Measurements from ENCODE around the gene ARHGAP6. TPM values are rescaled to one million over a fixed set of nuclear protein-coding genes. Genes with fewer than 3 reads are reported as not detected.

ARHGAP6 gene
- total and polyA plus RNA-seq, 9 of the 15 experiments (the other 6 are each of a cell fraction or from before 2014, with no cell fraction given) = 12.5 to 63.6 (median 41.8) TPM

GRCh38 chrX:11537141-11537540 is 128.6 kb downstream of the ARHGAP6 start:
- no TSS peak for BruUV-seq (replicated peaks)
- WGBS (ENCODE audit: insufficient coverage, low coverage, missing lambda C conversion rate) = 32% methylated on average over 5 of the region's 5 CpGs
- intact Hi-C loops (cut with micrococcal nuclease) = loop anchor here (10.0 kb wide), 1 partner anchor 1238 kb away; no protein-coding TSS in a partner anchor

More at GRCh38 chrX:11537141-11537540, 128.6 kb downstream of the ARHGAP6 start:
- Histone ChIP-seq H3K27me3 (ENCODE audit: control insufficient read depth in 2 of 2, insufficient read depth in 2 of 2, low read length in 2 of 2) (no peaks in the 10 kb centered on the region), H3K4me3 (no peak overlapping the region), H3K9me1 (ENCODE audit: control insufficient read depth, insufficient read depth, low read length) (no peaks in the 10 kb centered on the region), H3K4me1 (replicated peaks in 1 of 2; ENCODE audit: control insufficient read depth in 2 of 2, insufficient read depth in 2 of 2, low read length in 2 of 2) (peaks cover 0 to 3% of the 10 kb centered on the region in 2 experiments; a peak in 2 of 5 replicates), H4K20me1 (replicated peaks; ENCODE audit: control insufficient read depth, insufficient read depth, low read length) (no peaks in the 10 kb centered on the region), H3K36me3 (ENCODE audit: control insufficient read depth, insufficient read depth, low read length) (no peaks in the 10 kb centered on the region), H3K4me2 (ENCODE audit: insufficient read depth, low read length) (no peak overlapping the region), H2AFZ (ENCODE audit: low read depth, low read length) (0 out of 2 replicates have a peak overlapping the region, but pooled peaks have one; percentile 36), H3K27ac (ENCODE audit: extremely low read depth, low read depth, low read length) (no peak overlapping the region), H3K79me2 (ENCODE audit: control insufficient read depth, insufficient read depth, low read length) (no peaks in the 10 kb centered on the region), H3K9ac (ENCODE audit: insufficient read depth in 1 of 2, low read depth in 2 of 2, low read length in 2 of 2) (no peak overlapping the region), H3K9me3 (replicated peaks; ENCODE audit: control insufficient read depth, insufficient read depth, low read depth, low read length) (no peaks in the 10 kb centered on the region)
- CTCF ChIA-PET (ENCODE audit: low intra/inter-chr PET ratio) = interaction anchor here (1.4 kb wide), 1 partner anchor 237 kb away, joined by 4 read pairs; no protein-coding TSS in a partner anchor
- POLR2A ChIA-PET = no interaction called here
- FAIRE-seq (no peak), ATAC-seq (no peak), DNase-seq (ENCODE audit: extremely low read depth in 1 of 4, low spot score in 3 of 4) (no peak)
- in situ Hi-C loops (cut with MboI) = loop anchor here (25.0 kb wide), 1 partner anchor 1350 kb away; no protein-coding TSS in a partner anchor
- no peak for TF ChIP-seq XRCC4 (IDR thresholded peaks at IDR 0.05; ENCODE audit: extremely low read depth, insufficient read depth, insufficient read length)
- TF ChIP-seq MLX (CRISPR knock-in tag; conservative IDR thresholded peaks at IDR 0.05) = no peak
- no peak for TF ChIP-seq ARID2 (IDR thresholded peaks at IDR 0.05)
- TF ChIP-seq POU5F1 (IDR thresholded peaks at IDR 0.05; ENCODE audit: borderline replicate concordance, low read depth, low read length, partially characterized antibody) = no peak
- no peak for TF ChIP-seq NFIC (IDR thresholded peaks at IDR 0.05)
- TF ChIP-seq, protein P1, sequence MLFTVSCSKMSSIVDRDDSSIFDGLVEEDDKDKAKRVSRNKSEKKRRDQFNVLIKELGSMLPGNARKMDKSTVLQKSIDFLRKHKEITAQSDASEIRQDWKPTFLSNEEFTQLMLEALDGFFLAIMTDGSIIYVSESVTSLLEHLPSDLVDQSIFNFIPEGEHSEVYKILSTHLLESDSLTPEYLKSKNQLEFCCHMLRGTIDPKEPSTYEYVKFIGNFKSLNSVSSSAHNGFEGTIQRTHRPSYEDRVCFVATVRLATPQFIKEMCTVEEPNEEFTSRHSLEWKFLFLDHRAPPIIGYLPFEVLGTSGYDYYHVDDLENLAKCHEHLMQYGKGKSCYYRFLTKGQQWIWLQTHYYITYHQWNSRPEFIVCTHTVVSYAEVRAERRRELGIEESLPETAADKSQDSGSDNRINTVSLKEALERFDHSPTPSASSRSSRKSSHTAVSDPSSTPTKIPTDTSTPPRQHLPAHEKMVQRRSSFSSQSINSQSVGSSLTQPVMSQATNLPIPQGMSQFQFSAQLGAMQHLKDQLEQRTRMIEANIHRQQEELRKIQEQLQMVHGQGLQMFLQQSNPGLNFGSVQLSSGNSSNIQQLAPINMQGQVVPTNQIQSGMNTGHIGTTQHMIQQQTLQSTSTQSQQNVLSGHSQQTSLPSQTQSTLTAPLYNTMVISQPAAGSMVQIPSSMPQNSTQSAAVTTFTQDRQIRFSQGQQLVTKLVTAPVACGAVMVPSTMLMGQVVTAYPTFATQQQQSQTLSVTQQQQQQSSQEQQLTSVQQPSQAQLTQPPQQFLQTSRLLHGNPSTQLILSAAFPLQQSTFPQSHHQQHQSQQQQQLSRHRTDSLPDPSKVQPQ (CRISPR knock-in tag; IDR thresholded peaks at IDR 0.05; ENCODE audit: borderline replicate concordance) = no peak
- TF ChIP-seq CAMTA2 (CRISPR knock-in tag; conservative IDR thresholded peaks at IDR 0.05) = no peak
- TF ChIP-seq NR2C1 (IDR thresholded peaks at IDR 0.05) = no peak
- TF ChIP-seq NR2C1 (tag; IDR thresholded peaks at IDR 0.05) = no peak
